AG04450 (cell line): ENCODE data around the gene NKX1-1. TPM values are rescaled to one million over a fixed set of nuclear protein-coding genes. Genes with fewer than 3 reads are reported as not detected.

Experiments used
- CTCF ChIA-PET: fragments of 300-600, 350-600 bp; formaldehyde crosslinking; extraction: SDS; loops from one replicate; lab custom pipeline; 2022; ENCODE audit warnings: antibody characterized with exemption, inconsistent platforms; lab: Charles Lee
- POLR2A ChIA-PET: fragments of 350-600 bp; formaldehyde crosslinking; extraction: SDS; loops from one replicate; lab custom pipeline; 2021; ENCODE audit warnings: antibody characterized with exemption, inconsistent platforms; lab: Yijun Ruan, JAX
- DNase-seq: peaks from one replicate; pipeline ENCODE4 v3.0.0-alpha.2; 2011; ENCODE audit warnings: low read depth, low spot score
- H3K27ac ChIP-seq: one replicate; pipeline ENCODE4 v1.5.1; 2012; ENCODE audit warnings: low read depth, low read length, control low read depth
- H3K27me3 ChIP-seq: one replicate; pipeline ENCODE4 v1.6.0; 2012; ENCODE audit warnings: low read length; ENCODE audit not compliant: control insufficient read depth, insufficient read depth
- H3K4me3 ChIP-seq: 2 replicates; pipeline ENCODE4 v1.5.1; 2011; ENCODE audit warnings: mild to moderate bottlenecking, low read depth, low read length, control low read depth
- H3K9me3 ChIP-seq: 2 replicates; pipeline ENCODE4 v1.5.1; 2012; ENCODE audit warnings: low read length; ENCODE audit not compliant: control insufficient read depth, insufficient read depth
- polyA plus RNA-seq: library from polyadenylated mRNA; depleted of rRNA; stranded (reverse); fragments of >200 nt; gene quantifications from 2 replicates; pipeline ENCODE4 v1.2.3, GENCODE V29; 2011
- TF ChIP-seq, protein P1 (sequence below): IDR thresholded peaks from 2 replicates; pipeline ENCODE4 v1.5.1; 2011; ENCODE audit warnings: low read depth, low read length, control low read depth, inconsistent platforms

The NKX1-1 gene
- polyA plus RNA-seq, 1 experiment = not detected

- Histone ChIP-seq H3K27me3 (peaks cover 26% of the 10 kb centered on the region), H3K4me3 (no peak overlapping the region), H3K9me3 (peaks cover 5% of the 10 kb centered on the region; the same call in 1 of the 2 replicates), H3K27ac (no peak overlapping the region)
- CTCF ChIA-PET = no interaction called here
- POLR2A ChIA-PET = no interaction called here
- TF ChIP-seq, protein P1, sequence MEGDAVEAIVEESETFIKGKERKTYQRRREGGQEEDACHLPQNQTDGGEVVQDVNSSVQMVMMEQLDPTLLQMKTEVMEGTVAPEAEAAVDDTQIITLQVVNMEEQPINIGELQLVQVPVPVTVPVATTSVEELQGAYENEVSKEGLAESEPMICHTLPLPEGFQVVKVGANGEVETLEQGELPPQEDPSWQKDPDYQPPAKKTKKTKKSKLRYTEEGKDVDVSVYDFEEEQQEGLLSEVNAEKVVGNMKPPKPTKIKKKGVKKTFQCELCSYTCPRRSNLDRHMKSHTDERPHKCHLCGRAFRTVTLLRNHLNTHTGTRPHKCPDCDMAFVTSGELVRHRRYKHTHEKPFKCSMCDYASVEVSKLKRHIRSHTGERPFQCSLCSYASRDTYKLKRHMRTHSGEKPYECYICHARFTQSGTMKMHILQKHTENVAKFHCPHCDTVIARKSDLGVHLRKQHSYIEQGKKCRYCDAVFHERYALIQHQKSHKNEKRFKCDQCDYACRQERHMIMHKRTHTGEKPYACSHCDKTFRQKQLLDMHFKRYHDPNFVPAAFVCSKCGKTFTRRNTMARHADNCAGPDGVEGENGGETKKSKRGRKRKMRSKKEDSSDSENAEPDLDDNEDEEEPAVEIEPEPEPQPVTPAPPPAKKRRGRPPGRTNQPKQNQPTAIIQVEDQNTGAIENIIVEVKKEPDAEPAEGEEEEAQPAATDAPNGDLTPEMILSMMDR = no peak
- no peak for DNase-seq
Observed at GRCh38 chr4:1419708-1420107, 13.5 kb upstream of the NKX1-1 start.

- CTCF ChIA-PET = no interaction called here
- no peak overlapping the region for H3K4me3 ChIP-seq
- no peak overlapping the region for H3K27ac ChIP-seq
- DNase-seq = no peak
- POLR2A ChIA-PET = no interaction called here
- TF ChIP-seq, protein P1 = no peak
- peaks cover 26% of the 10 kb centered on the region for H3K27me3 ChIP-seq
- H3K9me3 ChIP-seq = peaks cover 9% of the 10 kb centered on the region
Observed at GRCh38 chr4:1418494-1419285, 12.4 kb upstream of the NKX1-1 start.

DNA sequence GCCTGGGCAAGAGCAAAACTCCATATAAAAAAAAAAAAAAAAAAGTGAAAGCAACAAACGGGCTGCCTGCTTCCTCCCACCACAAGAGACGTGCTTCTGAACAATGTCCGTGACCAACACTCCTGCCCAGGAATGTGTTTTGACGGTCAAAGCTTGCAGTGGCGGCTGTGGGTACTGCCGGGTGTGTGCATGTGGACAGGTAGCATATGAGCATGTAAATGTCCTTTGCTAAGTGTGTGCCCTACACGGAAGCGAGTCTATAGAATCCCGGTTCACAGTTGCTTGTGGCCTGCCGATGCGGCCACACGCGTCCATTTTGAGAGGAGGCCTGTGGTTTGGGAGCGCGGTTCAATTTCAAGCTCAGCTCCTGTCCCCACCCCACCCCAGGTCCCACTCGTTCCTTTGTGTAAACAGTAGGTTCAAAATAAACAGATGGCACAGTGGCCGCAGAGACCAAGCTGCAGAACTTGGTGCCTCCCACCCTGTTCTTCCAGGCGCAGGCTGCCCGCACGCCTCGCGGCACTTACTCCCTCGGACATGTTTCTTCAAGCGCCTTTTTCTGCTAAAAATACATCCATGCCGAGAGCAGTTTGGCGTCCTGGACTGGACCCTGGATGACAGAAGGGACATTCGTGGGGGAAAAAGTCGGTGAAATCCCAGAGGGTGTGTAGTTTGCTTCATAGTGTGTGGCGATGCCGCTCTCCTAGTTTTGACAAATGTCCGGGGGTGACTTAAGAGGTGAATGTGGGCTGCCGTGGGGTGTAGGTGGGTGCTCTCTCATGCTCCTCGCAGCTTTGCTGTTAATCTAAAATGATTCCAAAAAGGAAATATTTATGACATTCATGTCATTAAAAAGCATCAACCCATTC is 11.5 kb upstream of the NKX1-1 start:
- Histone ChIP-seq H3K27me3 (peaks cover 32% of the 10 kb centered on the region), H3K27ac (no peak overlapping the region), H3K9me3 (peaks cover 16% of the 10 kb centered on the region), H3K4me3 (no peak overlapping the region)
- ChIA-PET POLR2A (no interaction called here), CTCF (no interaction called here)
- TF ChIP-seq, protein P1 = no peak
- no peak for DNase-seq

- no peak overlapping the region for H3K27ac ChIP-seq
- ChIA-PET CTCF (no interaction called here), POLR2A (interaction anchor here (0.6 kb wide), 1 partner anchor 42 kb away, joined by 5 read pairs; no protein-coding TSS in a partner anchor)
- TF ChIP-seq, protein P1 = no peak
- no peak overlapping the region for H3K4me3 ChIP-seq
- DNase-seq = no peak
- H3K9me3 ChIP-seq = peaks cover 16% of the 10 kb centered on the region
- peaks cover 34% of the 10 kb centered on the region for H3K27me3 ChIP-seq
Observed at GRCh38 chr4:1416948-1417260, 10.7 kb upstream of the NKX1-1 start.
